ENCODE results near the gene HES6. TPM values are rescaled to one million over a fixed set of nuclear protein-coding genes. Genes with fewer than 3 reads are reported as not detected.

The HES6 gene
- total and polyA plus RNA-seq, 2 of the 8 experiments (the other 6 are each of a cell fraction or from before 2014, with no cell fraction given) = 32.6 to 36.3 TPM

DNA sequence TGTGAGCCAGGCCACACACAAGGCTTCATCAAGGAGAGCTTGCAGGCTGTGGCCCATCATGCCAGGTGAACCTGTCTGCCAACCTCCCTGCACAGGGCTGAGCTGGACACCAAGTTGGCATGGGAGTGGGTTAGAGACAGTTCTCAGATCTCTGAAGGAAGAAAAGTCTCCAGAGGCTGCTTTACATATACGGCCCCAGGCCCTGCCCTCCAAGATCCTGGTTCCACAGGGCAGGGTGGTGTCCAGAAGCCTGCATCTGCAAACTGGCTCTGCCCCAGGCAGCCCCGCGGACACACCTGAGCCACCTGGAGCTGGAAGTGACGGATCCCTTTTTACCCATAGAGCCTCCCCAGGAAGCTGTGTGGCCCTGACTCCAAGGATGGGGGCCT lies 24.2 kb upstream of the HES6 start:
- Histone ChIP-seq H2BK12ac (ENCODE audit: low read depth, low read length) (no peak overlapping the region), H3K79me1 (ENCODE audit: low read depth, low read length) (no peaks in the 10 kb centered on the region), H3K9ac (replicated peaks in 1 of 4; ENCODE audit: extremely low read depth in 1 of 4, low read depth in 3 of 4, low read length in 3 of 4) (no peak overlapping the region), H3K9me3 (ENCODE audit: insufficient read depth in 2 of 2, low read depth in 1 of 2, low read length in 1 of 2) (no peaks in the 10 kb centered on the region), H2AK5ac (ENCODE audit: low read depth, low read length) (no peak overlapping the region), H2BK120ac (replicated peaks; ENCODE audit: low read depth, low read length) (no peak overlapping the region), H3K36me3 (ENCODE audit: control insufficient read depth in 2 of 4, insufficient read depth in 4 of 4, low read length in 3 of 4) (no peaks in the 10 kb centered on the region; a peak in 1 of 8 replicates), H3K56ac (replicated peaks; ENCODE audit: insufficient read length, low read depth, low read length) (no peak overlapping the region), H3K4me3 (ENCODE audit: extremely low read depth in 1 of 4, insufficient read depth in 2 of 4, low read depth in 3 of 4, low read length in 4 of 4) (no peak overlapping the region), H2BK20ac (ENCODE audit: low read length) (no peak overlapping the region), H3K23me2 (ENCODE audit: low read depth, low read length) (no peaks in the 10 kb centered on the region), H4K91ac (replicated peaks; ENCODE audit: insufficient read length, low read length) (no peak overlapping the region), H3K18ac (ENCODE audit: extremely low read depth, low read length) (no peak overlapping the region), H3K79me2 (ENCODE audit: control insufficient read depth in 1 of 2, insufficient read depth in 2 of 2, low read length in 2 of 2) (no peaks in the 10 kb centered on the region), H2AFZ (ENCODE audit: low read length) (no peak overlapping the region), H4K20me1 (replicated peaks in 1 of 2; ENCODE audit: control insufficient read depth in 1 of 2, insufficient read depth in 2 of 2, low read length in 2 of 2) (no peaks in the 10 kb centered on the region), H3K4me1 (replicated peaks in 1 of 4; ENCODE audit: control insufficient read depth in 3 of 4, insufficient read depth in 4 of 4, low read length in 3 of 4) (peaks cover 0 to 2% (median 0%) of the 10 kb centered on the region in 4 experiments; a peak in 1 of 7 replicates), H4K5ac (ENCODE audit: insufficient read length, low read depth, low read length) (no peak overlapping the region), H3K23ac (ENCODE audit: insufficient read length) (no peak overlapping the region), H2BK5ac (ENCODE audit: low read depth, low read length) (no peak overlapping the region), H3K4me2 (ENCODE audit: insufficient read depth in 1 of 2, low read depth in 2 of 2, low read length in 2 of 2) (no peak overlapping the region), H3K27ac (ENCODE audit: low read depth, low read length) (no peak overlapping the region), H3K27me3 (replicated peaks in 1 of 4; ENCODE audit: control insufficient read depth in 3 of 4, extremely low read depth in 1 of 4, insufficient read depth in 3 of 4, low read length in 3 of 4) (no peaks in the 10 kb centered on the region), H4K8ac (ENCODE audit: extremely low read depth, insufficient read depth, low read length) (no peak overlapping the region), H2BK15ac (ENCODE audit: low read length) (no peak overlapping the region), H3K14ac (ENCODE audit: insufficient read length) (no peak overlapping the region), H3K4ac (replicated peaks; ENCODE audit: insufficient read length, low read depth, low read length) (no peak overlapping the region)
- no peak for FAIRE-seq
- DNase-seq (ENCODE audit: low read depth in 1 of 2, low spot score in 2 of 2) = no peak
- ChIA-PET CTCF (ENCODE audit: partially characterized antibody) (interaction anchor here (1.0 to 17.1 kb wide), 17 partner anchors 14 to 143 kb away, joined by 3 to 298 read pairs (median 4); partner anchors contain the start of gene KLHL30), POLR2A (ENCODE audit: partially characterized antibody) (interaction anchor here (1.0 to 2.9 kb wide), 2 partner anchors 24 kb away, joined by 5 to 13 read pairs; partner anchors contain the start of genes HES6 and PER2)
- 85% methylated on average over 4 of the region's 4 CpGs; no CpG with 5 or more reads in 1 of the 2 experiments for WGBS, 2 experiments (ENCODE audit: extremely low coverage in 1 of 2, insufficient coverage in 1 of 2, insufficient read length in 1 of 2, insufficient replicate concordance in 2 of 2, low coverage in 1 of 2, low lambda C conversion rate in 2 of 2, missing lambda C conversion rate in 1 of 2)
